T-helper 1 cell treated with Interleukin-12 subunit alpha and Interleukin-12 subunit beta and Interleukin-4 antibody, amounts not matched to agents 30 ng/mL and 1 ng/mL, for 36 hours (primary cell): Measurements from ENCODE around the gene CLRN1. TPM values are rescaled to one million over a fixed set of nuclear protein-coding genes. Genes with fewer than 3 reads are reported as not detected.
"Not testable (repeated sequence)": the region's sequence is repeated elsewhere in the genome, so short reads cannot be mapped to it uniquely, and the experiment has no call there.

Experiments used
- intact Hi-C: fragments of 100-400 bp; cut with micrococcal nuclease; formaldehyde crosslinking; loops from one replicate; pipeline ENCODE4 v1.15.1; 2024
- total RNA-seq: library from RNA; stranded (reverse); gene quantifications from 2 replicates; pipeline ENCODE4 v1.2.3, GENCODE V29; 2022

CLRN1 gene
- not detected in 2 replicates for total RNA-seq

GRCh38 chr3:150972366-150973071, at the start of gene CLRN1:
Gene CLRN1 (minus strand): TSS chr3:150972727. CDS start chr3:150972708, 19 bp downstream.
- intact Hi-C loops: no loop called here

- intact Hi-C loops: no loop called here
Observed at GRCh38 chr3:151016478-151016795, 43.9 kb upstream of the CLRN1 start.

- intact Hi-C loops: no loop called here
Observed at GRCh38 chr3:151015767-151016477, 43.4 kb upstream of the CLRN1 start.

- intact Hi-C loops: no loop called here
Observed at GRCh38 chr3:151015181-151015580, 42.7 kb upstream of the CLRN1 start.

GRCh38 chr3:151014501-151015018, 42.0 kb upstream of the CLRN1 start:
- intact Hi-C loops: no loop called here

GRCh38 chr3:151012753-151013152, 40.2 kb upstream of the CLRN1 start:
- intact Hi-C loops: no loop called here

GRCh38 chr3:151011427-151011826, 38.9 kb upstream of the CLRN1 start:
- intact Hi-C loops: no loop called here

- intact Hi-C loops: no loop called here
Observed at GRCh38 chr3:151009981-151010380, 37.5 kb upstream of the CLRN1 start.

- intact Hi-C loops: no loop called here
Observed at GRCh38 chr3:151009430-151009829, 36.9 kb upstream of the CLRN1 start.

- intact Hi-C loops: no loop called here
Observed at GRCh38 chr3:151008699-151009098, 36.2 kb upstream of the CLRN1 start.

- intact Hi-C loops: no loop called here
Observed at GRCh38 chr3:151003768-151004134, 31.2 kb upstream of the CLRN1 start.

- intact Hi-C loops: no loop called here
Observed at GRCh38 chr3:151003029-151003767, 30.7 kb upstream of the CLRN1 start.

- intact Hi-C loops: no loop called here
Observed at GRCh38 chr3:151002003-151002981, 29.8 kb upstream of the CLRN1 start.

- intact Hi-C loops: no loop called here
Observed at GRCh38 chr3:150998996-150999395, 26.5 kb upstream of the CLRN1 start.

GRCh38 chr3:150996731-150997130, 24.2 kb upstream of the CLRN1 start:
- intact Hi-C loops: no loop called here

GRCh38 chr3:150995510-150995909, 23.0 kb upstream of the CLRN1 start:
- intact Hi-C loops: no loop called here

GRCh38 chr3:150989208-150989607, 16.7 kb upstream of the CLRN1 start:
- intact Hi-C loops: no loop called here

GRCh38 chr3:150988395-150988794, 15.9 kb upstream of the CLRN1 start:
- intact Hi-C loops: not testable (repeated sequence)

- intact Hi-C loops: no loop called here
Observed at GRCh38 chr3:150985711-150986110, 13.2 kb upstream of the CLRN1 start.

- intact Hi-C loops: no loop called here
Observed at GRCh38 chr3:150984066-150984465, 11.5 kb upstream of the CLRN1 start.

GRCh38 chr3:150978566-150979148, 6.1 kb upstream of the CLRN1 start:
- intact Hi-C loops: no loop called here
